Effector memory CD8-positive, alpha-beta T cell (primary cell): ENCODE results near the gene LDLRAD2.

Experiments
- ATAC-seq: fragments of 150-1000 bp; cut with Tn5 transposase; replicated peaks from 2 replicates; pipeline ENCODE4 v1.10.0; 2021; ENCODE audit warnings: mild to moderate bottlenecking, moderate library complexity
- DNase-seq, 3 experiments: peaks; one replicate each; pipeline ENCODE4 v3.0.0; 2021
- H3K27ac Mint-ChIP-seq, 2 donors: one replicate each; pipeline ENCODE4 v1.8.0; 2022; ENCODE audit warnings: mild to moderate bottlenecking in 2 of 2, mixed read lengths in 2 of 2, moderate library complexity in 2 of 2
- H3K27me3 Mint-ChIP-seq, 2 donors: one replicate each; pipeline ENCODE4 v1.8.0; 2022; ENCODE audit warnings: mixed read lengths in 2 of 2
- H3K36me3 Mint-ChIP-seq: one replicate; pipeline ENCODE4 v1.8.0; 2022; ENCODE audit warnings: mild to moderate bottlenecking, moderate library complexity, mixed read lengths; ENCODE audit not compliant: insufficient read depth
- H3K4me1 Mint-ChIP-seq, 2 donors: one replicate each; pipeline ENCODE4 v1.8.0; 2022; ENCODE audit warnings: low read depth in 2 of 2, mixed read lengths in 2 of 2
- H3K4me3 Mint-ChIP-seq, 2 donors: one replicate each; pipeline ENCODE4 v1.8.0; 2022; ENCODE audit warnings: mild to moderate bottlenecking in 2 of 2, mixed read lengths in 2 of 2, moderate library complexity in 2 of 2
- H3K9me3 Mint-ChIP-seq, 2 donors: one replicate each; pipeline ENCODE4 v1.8.0; 2022; ENCODE audit warnings: mixed read lengths in 2 of 2

The LDLRAD2 gene

GRCh38 chr1:21833392-21833976, 21.4 kb downstream of the LDLRAD2 start:
- H3K4me3 Mint-ChIP-seq: no peak overlapping the region
- DNase-seq (no peak), ATAC-seq (no peak)
- H3K36me3 Mint-ChIP-seq: no peaks in the 10 kb centered on the region
- no peak overlapping the region for H3K27ac Mint-ChIP-seq
- peaks cover 0 to 8% of the 10 kb centered on the region in 2 donors for H3K27me3 Mint-ChIP-seq
- H3K4me1 Mint-ChIP-seq: no peaks in the 10 kb centered on the region
- peaks cover 0 to 5% of the 10 kb centered on the region in 2 donors for H3K9me3 Mint-ChIP-seq

GRCh38 chr1:21834094-21834493, 22.0 kb downstream of the LDLRAD2 start:
- no peak for DNase-seq
- no peak overlapping the region for H3K4me3 Mint-ChIP-seq
- H3K27ac Mint-ChIP-seq: no peak overlapping the region
- ATAC-seq: no peak
- H3K9me3 Mint-ChIP-seq: peaks cover 0 to 5% of the 10 kb centered on the region in 2 donors
- H3K36me3 Mint-ChIP-seq: no peaks in the 10 kb centered on the region
- peaks cover 0 to 11% of the 10 kb centered on the region in 2 donors for H3K27me3 Mint-ChIP-seq
- H3K4me1 Mint-ChIP-seq: no peaks in the 10 kb centered on the region

- peaks cover 0 to 5% of the 10 kb centered on the region in 2 donors for H3K9me3 Mint-ChIP-seq
- no peak overlapping the region for H3K4me3 Mint-ChIP-seq
- no peaks in the 10 kb centered on the region for H3K36me3 Mint-ChIP-seq
- DNase-seq (no peak), ATAC-seq (no peak)
- H3K4me1 Mint-ChIP-seq: no peaks in the 10 kb centered on the region
- peaks cover 0 to 14% of the 10 kb centered on the region in 2 donors for H3K27me3 Mint-ChIP-seq
- H3K27ac Mint-ChIP-seq: no peak overlapping the region
Measured at GRCh38 chr1:21834666-21835065, 22.6 kb downstream of the LDLRAD2 start.

- no peak for ATAC-seq
- peaks cover 0 to 5% of the 10 kb centered on the region in 2 donors for H3K9me3 Mint-ChIP-seq
- no peak overlapping the region for H3K27ac Mint-ChIP-seq
- no peaks in the 10 kb centered on the region for H3K36me3 Mint-ChIP-seq
- no peaks in the 10 kb centered on the region for H3K4me1 Mint-ChIP-seq
- peaks cover 0 to 14% of the 10 kb centered on the region in 2 donors for H3K27me3 Mint-ChIP-seq
- DNase-seq: no peak
- no peak overlapping the region for H3K4me3 Mint-ChIP-seq
Measured at GRCh38 chr1:21836010-21836409, 23.9 kb downstream of the LDLRAD2 start.

GRCh38 chr1:21836729-21837128, 24.7 kb downstream of the LDLRAD2 start:
- Mint-ChIP-seq H3K27me3 (peaks cover 0 to 14% of the 10 kb centered on the region in 2 donors), H3K4me1 (no peaks in the 10 kb centered on the region), H3K36me3 (no peaks in the 10 kb centered on the region), H3K9me3 (peaks cover 0 to 5% of the 10 kb centered on the region in 2 donors), H3K4me3 (no peak overlapping the region), H3K27ac (no peak overlapping the region)
- DNase-seq (no peak), ATAC-seq (no peak)

GRCh38 chr1:21837476-21837875, 25.4 kb downstream of the LDLRAD2 start:
- DNase-seq: no peak
- no peaks in the 10 kb centered on the region for H3K36me3 Mint-ChIP-seq
- no peaks in the 10 kb centered on the region for H3K4me1 Mint-ChIP-seq
- H3K27ac Mint-ChIP-seq: no peak overlapping the region
- no peak overlapping the region for H3K4me3 Mint-ChIP-seq
- ATAC-seq: no peak
- H3K27me3 Mint-ChIP-seq: peaks cover 0 to 14% of the 10 kb centered on the region in 2 donors
- peaks cover 0 to 5% of the 10 kb centered on the region in 2 donors for H3K9me3 Mint-ChIP-seq

- no peak for ATAC-seq
- Mint-ChIP-seq H3K36me3 (no peaks in the 10 kb centered on the region), H3K9me3 (peaks cover 0 to 2% of the 10 kb centered on the region in 2 donors), H3K27me3 (peaks cover 0 to 14% of the 10 kb centered on the region in 2 donors), H3K4me1 (no peaks in the 10 kb centered on the region), H3K4me3 (no peak overlapping the region), H3K27ac (no peak overlapping the region)
- no peak for DNase-seq
Measured at GRCh38 chr1:21838359-21839157, 26.5 kb downstream of the LDLRAD2 start.

GRCh38 chr1:21839337-21840037, 27.4 kb downstream of the LDLRAD2 start:
- no peak overlapping the region for H3K4me3 Mint-ChIP-seq
- no peaks in the 10 kb centered on the region for H3K4me1 Mint-ChIP-seq
- no peaks in the 10 kb centered on the region for H3K36me3 Mint-ChIP-seq
- no peak for DNase-seq
- peaks cover 0 to 14% of the 10 kb centered on the region in 2 donors for H3K27me3 Mint-ChIP-seq
- no peak for ATAC-seq
- H3K27ac Mint-ChIP-seq: no peak overlapping the region
- H3K9me3 Mint-ChIP-seq: no peaks in the 10 kb centered on the region

GRCh38 chr1:21840981-21841380, 28.9 kb downstream of the LDLRAD2 start:
- H3K27me3 Mint-ChIP-seq: peaks cover 0 to 14% of the 10 kb centered on the region in 2 donors

GRCh38 chr1:21841852-21842466, 29.9 kb downstream of the LDLRAD2 start:
- Mint-ChIP-seq H3K4me3 (no peak overlapping the region), H3K27ac (no peak overlapping the region), H3K4me1 (no peaks in the 10 kb centered on the region), H3K27me3 (peaks cover 0 to 14% of the 10 kb centered on the region in 2 donors), H3K36me3 (no peaks in the 10 kb centered on the region), H3K9me3 (no peaks in the 10 kb centered on the region)
- DNase-seq (no peak), ATAC-seq (no peak)

More at GRCh38 chr1:21840981-21841380, 28.9 kb downstream of the LDLRAD2 start:
- no peak for DNase-seq
- no peaks in the 10 kb centered on the region for H3K36me3 Mint-ChIP-seq
- peak overlapping the region in 1 of 2 donors; percentile 25 for H3K27ac Mint-ChIP-seq
- no peak for ATAC-seq
- H3K4me3 Mint-ChIP-seq: no peak overlapping the region
- no peaks in the 10 kb centered on the region for H3K9me3 Mint-ChIP-seq
- no peaks in the 10 kb centered on the region for H3K4me1 Mint-ChIP-seq

- H3K4me3 Mint-ChIP-seq: no peak overlapping the region
- H3K36me3 Mint-ChIP-seq: no peaks in the 10 kb centered on the region
- no peak for DNase-seq
- H3K27me3 Mint-ChIP-seq: peaks cover 0 to 14% of the 10 kb centered on the region in 2 donors
- no peaks in the 10 kb centered on the region for H3K4me1 Mint-ChIP-seq
- no peak overlapping the region for H3K27ac Mint-ChIP-seq
- no peaks in the 10 kb centered on the region for H3K9me3 Mint-ChIP-seq
- no peak for ATAC-seq
Measured at GRCh38 chr1:21842606-21843162, 30.6 kb downstream of the LDLRAD2 start.

- H3K4me3 Mint-ChIP-seq: no peak overlapping the region
- no peak overlapping the region for H3K27ac Mint-ChIP-seq
- ATAC-seq (no peak), DNase-seq (no peak)
- no peaks in the 10 kb centered on the region for H3K9me3 Mint-ChIP-seq
- H3K36me3 Mint-ChIP-seq: no peaks in the 10 kb centered on the region
- H3K4me1 Mint-ChIP-seq: no peaks in the 10 kb centered on the region
- peaks cover 0 to 13% of the 10 kb centered on the region in 2 donors for H3K27me3 Mint-ChIP-seq
Measured at GRCh38 chr1:21843208-21843607, 31.1 kb downstream of the LDLRAD2 start.

- Mint-ChIP-seq H3K27ac (no peak overlapping the region), H3K4me1 (no peaks in the 10 kb centered on the region), H3K4me3 (no peak overlapping the region), H3K36me3 (no peaks in the 10 kb centered on the region), H3K27me3 (peaks cover 0 to 12% of the 10 kb centered on the region in 2 donors), H3K9me3 (no peaks in the 10 kb centered on the region)
- DNase-seq (no peak), ATAC-seq (no peak)
Measured at GRCh38 chr1:21843996-21844395, 31.9 kb downstream of the LDLRAD2 start.
